ENCODE data around the gene PEMT. TPM values are rescaled to one million over a fixed set of nuclear protein-coding genes. Genes with fewer than 3 reads are reported as not detected.

PEMT gene
- total and polyA plus RNA-seq, 2 of the 4 experiments (the other 2 are of a cell fraction): 23.3 to 49.5 TPM

GRCh38 chr17:17559164-17559563, 32.3 kb downstream of the PEMT start:
- no peak overlapping the region for H2BK5ac ChIP-seq (ENCODE audit: low read depth, low read length, poor library complexity, severe bottlenecking)
- no peaks in the 10 kb centered on the region for H3K27me3 ChIP-seq (ENCODE audit: control insufficient read depth, insufficient read depth, low read length)
- H3K4me3 ChIP-seq (ENCODE audit: insufficient read depth, low read depth, low read length): no peak overlapping the region
- no peak overlapping the region for H2AFZ ChIP-seq (replicated peaks; ENCODE audit: low read length, poor library complexity)
- no peaks in the 10 kb centered on the region; a peak in 1 of 4 replicates for H3K79me1 ChIP-seq (ENCODE audit: low read depth in 1 of 2, low read length in 2 of 2)
- no peak overlapping the region for H3K4ac ChIP-seq (ENCODE audit: low read depth, low read length)
- no peak overlapping the region for H3K18ac ChIP-seq (ENCODE audit: low read depth, low read length)
- no peak overlapping the region for H4K5ac ChIP-seq (ENCODE audit: low read depth, low read length)
- no peak overlapping the region for H3K9ac ChIP-seq (ENCODE audit: low read depth, low read length)
- BruUV-seq (replicated peaks): no TSS peak
- no peaks in the 10 kb centered on the region for H3K36me3 ChIP-seq (ENCODE audit: control insufficient read depth, insufficient read depth, low read length)
- no peak for ATAC-seq (ENCODE audit: low read depth)
- intact Hi-C loops (cut with micrococcal nuclease) (no loop called here), dilution Hi-C loops (cut with HindIII; ENCODE audit: low sequenced_read_pairs, unreplicated experiment) (no loop called here), in situ Hi-C loops (cut with MboI; ENCODE audit: low sequenced_read_pairs) (no loop called here)
- H4K20me1 ChIP-seq (ENCODE audit: insufficient read depth, low read length): peaks cover 4% of the 10 kb centered on the region; the same call in 1 of the 2 replicates
- no peak overlapping the region for H3K4me2 ChIP-seq (ENCODE audit: low read depth, low read length)
- no peak overlapping the region for H2AK5ac ChIP-seq (ENCODE audit: low read depth, low read length)
- TF ChIP-seq MAFK (IDR thresholded peaks at IDR 0.05; ENCODE audit: low read depth, low read length) (no peak), POLR2A (IDR thresholded peaks at IDR 0.05; ENCODE audit: low read depth, low read length) (no peak), RCOR1 (IDR thresholded peaks at IDR 0.05; ENCODE audit: insufficient replicate concordance, low read length) (no peak), CHD1 (IDR thresholded peaks at IDR 0.05; ENCODE audit: low read depth, low read length) (no peak), NFE2L2 (IDR thresholded peaks at IDR 0.05; ENCODE audit: low read depth, low read length) (no peak), RAD21 (IDR thresholded peaks at IDR 0.05; ENCODE audit: low read length) (no peak), MXI1 (IDR thresholded peaks at IDR 0.05; ENCODE audit: borderline replicate concordance, low read depth, low read length) (no peak), FOS (IDR thresholded peaks at IDR 0.05; ENCODE audit: low read depth, low read length) (no peak), RFX5 (IDR thresholded peaks at IDR 0.05; ENCODE audit: low read depth, low read length) (no peak), USF2 (IDR thresholded peaks at IDR 0.05; ENCODE audit: low read depth, low read length) (no peak), CTCF (conservative IDR thresholded peaks at IDR 0.05; ENCODE audit: low read depth, low read length) (no peak), MAZ (IDR thresholded peaks at IDR 0.05; ENCODE audit: borderline replicate concordance, low read depth, low read length) (no peak), CEBPB (IDR thresholded peaks at IDR 0.05; ENCODE audit: low read depth, low read length) (no peak), SMC3 (IDR thresholded peaks at IDR 0.05; ENCODE audit: low read depth, low read length) (no peak), BHLHE40 (IDR thresholded peaks at IDR 0.05; ENCODE audit: low read depth, low read length) (no peak), ELK1 (IDR thresholded peaks at IDR 0.05; ENCODE audit: borderline replicate concordance, low read depth, low read length) (no peak)
- ChIA-PET POLR2A (ENCODE audit: unreplicated experiment) (no interaction called here), CTCF (no interaction called here)
- H3K4me1 ChIP-seq (ENCODE audit: control insufficient read depth, insufficient read depth, low read length): no peaks in the 10 kb centered on the region
- no peaks in the 10 kb centered on the region for H3K9me1 ChIP-seq (ENCODE audit: insufficient read depth, low read length)
- H2BK15ac ChIP-seq (ENCODE audit: low read depth, low read length): no peak overlapping the region
- H2AK9ac ChIP-seq (replicated peaks; ENCODE audit: low read depth, low read length, poor library complexity): no peak overlapping the region
- no peak overlapping the region for H2BK120ac ChIP-seq (ENCODE audit: low read depth, low read length)
- H3K56ac ChIP-seq (ENCODE audit: extremely low read depth, insufficient read depth, low read length): no peak overlapping the region
- 63% methylated on average over 3 of the region's 8 CpGs; no CpG with 5 or more reads in 1 of the 2 experiments for WGBS, 2 experiments (ENCODE audit: extremely low coverage in 2 of 2, insufficient read length in 1 of 2)
- DNase-seq: no peak
- no peak overlapping the region for H3K14ac ChIP-seq (replicated peaks; ENCODE audit: low read depth, low read length)
- H4K8ac ChIP-seq (ENCODE audit: low read depth in 2 of 2, low read length in 2 of 2): no peak overlapping the region
- no peak overlapping the region for H3K27ac ChIP-seq (ENCODE audit: insufficient read depth, low read length)
- H3K9me3 ChIP-seq (ENCODE audit: control insufficient read depth, insufficient read depth, low read length): no peaks in the 10 kb centered on the region
- H3K23ac ChIP-seq (ENCODE audit: low read depth, low read length): no peak overlapping the region
- no peak overlapping the region for H4K91ac ChIP-seq (ENCODE audit: insufficient read depth, low read depth, low read length)
- no peak overlapping the region for H2BK20ac ChIP-seq (ENCODE audit: low read depth, low read length)

All from IMR-90 (cell line).